ENCODE results near the gene SERPING1.

Gene SERPING1

DNA sequence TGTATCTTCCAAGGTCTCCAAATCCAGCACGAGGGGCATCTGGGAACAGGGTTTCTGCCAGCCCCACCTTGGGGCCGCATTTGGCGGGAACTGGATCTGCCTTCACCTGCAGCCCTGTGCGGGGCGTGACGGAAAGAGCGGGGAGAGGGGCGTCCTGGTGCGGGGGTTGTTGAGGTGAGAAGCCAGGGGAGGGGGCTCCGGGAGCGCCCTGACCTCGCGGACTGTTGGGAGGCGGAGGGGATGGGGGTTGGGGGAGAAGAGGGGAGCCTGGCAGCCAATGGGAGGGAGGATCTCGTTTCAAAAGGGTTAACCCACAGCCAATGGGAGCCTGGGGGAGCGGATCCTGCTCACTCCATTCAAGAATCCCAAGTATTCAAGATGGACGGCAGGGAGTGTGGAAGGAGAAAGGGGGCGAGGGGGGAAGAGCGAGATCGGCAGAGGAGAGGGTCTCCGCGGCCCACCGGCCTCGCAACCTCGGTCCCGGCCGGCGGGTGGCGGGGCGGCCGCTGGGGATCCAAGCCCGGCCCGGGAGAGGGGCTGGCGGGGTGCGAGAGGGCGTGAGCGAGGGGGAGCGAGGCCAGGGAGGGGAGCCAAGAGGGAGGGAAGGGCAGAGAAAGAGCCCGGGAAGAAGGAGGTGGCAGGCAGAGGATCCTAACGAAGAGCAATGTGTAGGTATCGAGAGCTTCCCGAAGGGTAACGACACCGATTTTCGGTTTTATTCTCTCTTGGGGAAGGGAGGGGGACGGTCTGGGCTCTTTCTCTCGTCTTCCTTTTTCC is 40.7 kb downstream of the SERPING1 start:
- no peak for DNase-seq

DNA sequence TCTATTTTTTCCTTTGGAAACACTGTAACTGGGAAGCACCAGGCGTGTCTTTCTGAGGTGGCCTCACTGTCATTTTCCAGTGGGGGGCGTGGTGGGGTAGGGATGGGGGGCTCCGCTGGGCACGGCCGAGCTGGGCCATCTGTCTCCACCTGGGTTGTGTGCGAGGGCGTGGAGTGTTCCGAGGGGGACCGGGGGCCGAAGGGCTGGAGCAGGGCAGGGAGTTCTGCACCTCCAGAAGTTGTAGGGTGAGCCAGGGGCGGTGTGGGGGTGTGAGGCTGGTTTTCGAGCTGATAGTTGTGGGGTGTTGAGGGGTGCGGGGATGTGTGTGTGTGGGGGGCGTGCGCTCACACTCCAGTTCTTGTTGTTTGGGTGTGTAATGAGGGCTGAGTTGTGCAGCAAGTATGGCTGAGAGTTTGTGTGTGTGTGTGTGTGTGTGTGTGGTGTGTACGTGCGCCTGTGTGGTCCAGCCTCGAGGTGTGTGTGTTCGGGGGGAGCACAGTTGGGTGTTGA is 41.4 kb downstream of the SERPING1 start:
- no peak for DNase-seq

DNA sequence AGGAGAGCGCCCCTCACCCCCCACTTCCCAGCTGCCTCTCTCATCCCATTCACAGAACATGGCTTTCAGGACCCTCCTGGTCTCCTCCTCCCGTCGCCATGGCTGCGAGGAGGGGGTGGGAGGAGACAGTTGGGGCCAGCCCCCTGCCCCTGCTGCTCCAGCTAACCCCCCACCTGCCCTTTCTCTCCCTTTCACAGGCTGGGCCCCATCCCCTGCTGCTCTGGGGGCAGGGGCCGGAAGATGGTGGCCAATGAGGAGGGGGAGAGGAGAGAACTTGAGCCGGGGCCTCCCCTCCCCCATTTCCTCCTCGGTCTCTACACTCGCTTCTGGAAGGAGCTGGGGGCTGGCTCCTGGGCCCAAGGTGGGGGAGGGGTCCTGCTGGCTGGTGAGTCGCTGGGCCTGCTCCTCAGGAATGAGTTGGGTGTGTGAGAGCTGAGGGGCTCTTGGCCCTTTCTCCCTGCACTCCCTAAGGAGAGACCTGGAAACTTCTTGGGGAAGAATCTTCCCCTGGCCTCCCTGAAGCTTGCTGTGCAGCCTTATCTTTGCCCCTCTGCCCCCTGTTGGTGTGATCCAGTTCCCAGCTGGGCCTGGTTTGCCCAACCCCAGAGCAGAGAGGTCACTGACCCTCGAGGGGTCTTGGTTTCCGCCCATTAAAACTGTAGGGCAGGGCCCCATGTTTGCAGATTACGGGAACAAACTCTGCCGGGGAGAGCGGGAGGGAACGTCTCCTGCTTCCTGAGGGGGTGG is 42.0 kb downstream of the SERPING1 start:
- no peak for DNase-seq

DNA sequence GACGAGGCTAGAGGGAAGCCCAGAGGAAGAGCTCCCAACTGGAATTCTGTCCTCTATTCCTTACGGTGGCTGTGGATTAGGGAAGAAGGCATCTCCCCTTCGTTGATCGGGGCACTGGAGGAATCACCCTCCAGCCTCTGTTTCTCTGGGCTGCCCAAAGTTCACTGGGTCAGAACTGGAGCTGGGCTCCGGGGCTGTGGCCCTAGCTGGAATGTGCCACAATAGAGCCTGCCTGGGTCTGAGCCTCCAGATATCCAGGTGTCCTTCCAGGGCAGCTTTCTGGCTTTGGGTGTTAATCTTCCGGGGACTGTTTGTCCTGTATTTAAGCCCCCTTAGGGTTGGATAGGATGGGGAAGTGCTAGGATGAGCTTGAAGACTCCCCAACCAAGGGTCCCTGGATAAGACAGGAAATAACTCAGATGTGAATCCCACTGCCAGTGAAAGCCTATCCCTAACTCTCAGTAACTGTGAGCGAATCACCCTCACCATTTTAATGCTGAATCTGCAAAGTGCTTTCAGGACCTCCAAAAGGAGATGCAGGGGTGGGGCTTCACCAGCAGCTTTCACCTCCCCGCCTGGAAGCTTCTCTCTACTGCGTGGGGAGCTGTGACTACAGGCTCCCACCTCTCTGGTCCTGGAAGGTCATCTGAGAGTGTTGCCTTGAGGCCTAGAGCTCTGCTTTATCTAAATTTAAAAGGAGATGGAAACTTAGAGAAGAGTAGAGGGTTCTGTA is 42.7 kb downstream of the SERPING1 start:
- no peak for DNase-seq

DNA sequence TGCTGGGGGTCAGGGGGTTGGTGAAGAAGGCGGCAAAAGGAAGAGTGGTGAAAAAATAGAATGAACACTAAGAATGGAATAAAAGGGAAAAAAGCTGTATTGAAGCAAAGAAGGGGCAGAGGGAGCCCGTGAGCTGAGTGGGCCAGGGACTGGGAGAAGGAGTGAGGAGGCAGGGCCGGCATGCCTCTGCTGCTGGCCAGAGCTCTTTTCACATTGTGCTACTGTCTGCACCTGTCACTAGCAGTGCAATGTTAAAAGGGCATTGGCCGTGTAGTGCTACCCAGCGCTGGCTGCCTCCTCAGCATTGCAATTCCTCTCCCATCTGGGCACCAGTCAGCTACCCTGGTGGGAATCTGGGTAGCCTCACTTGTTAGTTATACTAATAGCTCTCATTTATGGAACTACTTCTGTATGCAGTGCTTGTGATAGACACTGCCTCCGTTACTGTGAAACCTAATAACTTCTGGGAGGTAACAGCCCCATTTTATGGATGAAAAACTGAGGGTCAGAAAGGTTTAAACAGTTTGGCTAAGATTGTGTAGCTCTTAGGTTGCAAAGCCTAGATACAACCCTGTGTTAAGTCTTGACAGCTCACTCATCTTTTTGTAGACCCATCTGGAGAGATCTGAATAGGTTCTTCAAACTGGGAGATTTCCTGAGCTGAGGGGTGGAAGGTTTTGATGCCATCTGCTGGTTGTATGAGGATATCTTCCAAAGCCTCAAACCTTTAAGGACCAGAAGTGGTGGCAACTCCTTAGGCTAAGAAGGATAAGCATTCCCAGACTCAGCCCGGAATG is 43.7 kb downstream of the SERPING1 start:
- no peak for DNase-seq

DNA sequence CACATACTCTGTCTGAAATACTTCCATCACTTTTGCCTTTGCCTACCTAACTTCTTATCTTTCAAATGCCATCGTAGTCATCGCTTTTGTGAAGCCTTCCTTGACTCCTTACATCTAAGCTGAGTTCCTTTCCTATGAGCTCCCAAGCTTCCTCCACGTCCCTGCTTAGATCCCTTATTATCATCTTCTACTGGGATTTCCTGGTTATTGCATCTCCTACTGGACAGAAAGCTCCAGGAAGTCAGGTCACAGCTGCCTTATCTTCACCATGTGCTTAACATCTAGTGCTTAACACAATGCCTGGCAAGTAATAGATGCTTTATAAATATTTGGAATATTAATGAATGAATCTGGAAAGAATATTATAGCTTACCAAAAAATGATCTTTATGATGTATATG is 46.3 kb downstream of the SERPING1 start:
- DNase-seq: no peak

DNA sequence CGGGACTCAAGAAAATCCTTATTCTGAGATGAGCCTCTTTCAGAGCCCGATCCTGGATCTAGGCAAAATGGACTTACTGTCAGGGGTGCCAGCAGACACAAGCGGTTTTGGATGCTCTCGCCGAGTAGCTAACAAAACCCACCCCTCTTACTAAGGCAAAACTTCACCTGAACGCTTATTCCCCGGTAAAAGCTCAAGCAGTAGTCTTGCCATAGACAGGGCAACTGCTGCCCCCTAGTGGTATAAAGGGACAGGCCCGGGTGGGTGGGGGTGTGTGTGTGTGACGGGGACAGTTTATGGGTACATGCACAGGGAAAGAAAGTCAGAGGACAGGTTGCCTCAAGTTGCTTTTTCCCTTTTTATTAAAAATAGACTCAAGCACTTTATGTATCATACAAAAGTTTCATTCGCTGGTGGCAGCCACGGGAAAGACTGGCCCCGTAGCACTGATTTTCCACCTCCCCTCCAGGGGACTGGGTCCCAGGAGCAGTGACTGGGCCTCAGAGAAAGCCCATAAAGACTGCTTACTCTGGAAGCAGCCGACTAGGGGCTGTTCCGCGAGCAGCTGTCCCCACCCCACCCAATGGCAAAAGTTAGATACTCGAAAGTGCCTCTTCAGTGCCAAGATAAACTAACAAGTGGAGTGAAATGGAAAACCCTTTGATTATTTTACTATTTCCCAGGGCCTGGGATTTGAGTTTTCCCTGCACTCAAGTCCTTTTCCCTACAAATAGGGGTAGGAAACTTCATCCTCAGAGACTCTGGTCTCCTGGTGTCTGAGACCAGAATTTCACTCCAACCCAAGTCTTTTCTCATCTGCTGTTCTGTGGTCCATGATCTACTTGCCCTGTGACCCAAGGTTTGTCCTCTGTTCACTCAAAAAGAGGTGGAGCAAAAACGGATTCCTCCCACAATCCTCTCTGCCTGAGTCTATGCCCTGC is 47.5 kb downstream of the SERPING1 start:
- DNase-seq: peak; percentile 86

DNA sequence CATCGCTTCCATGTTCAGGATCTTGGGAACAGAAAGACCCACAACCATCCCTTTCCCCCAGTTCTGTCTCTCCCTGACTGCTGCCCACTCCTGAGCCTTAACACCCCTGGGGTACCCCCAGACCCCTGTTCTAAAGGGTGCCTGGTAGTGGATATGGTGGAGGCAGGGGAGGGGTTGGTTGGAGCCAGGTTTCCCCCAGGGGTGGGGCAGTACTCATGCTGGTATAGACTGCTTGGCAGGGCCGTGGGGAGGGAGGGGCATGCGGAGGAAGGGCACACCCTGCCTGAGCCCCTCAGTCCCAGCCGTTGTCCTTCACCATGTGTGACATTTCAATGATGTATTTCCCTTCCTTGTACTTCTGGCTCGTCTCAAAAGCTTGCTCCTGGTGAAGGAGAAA is 48.2 kb downstream of the SERPING1 start:
- DNase-seq: no peak

DNA sequence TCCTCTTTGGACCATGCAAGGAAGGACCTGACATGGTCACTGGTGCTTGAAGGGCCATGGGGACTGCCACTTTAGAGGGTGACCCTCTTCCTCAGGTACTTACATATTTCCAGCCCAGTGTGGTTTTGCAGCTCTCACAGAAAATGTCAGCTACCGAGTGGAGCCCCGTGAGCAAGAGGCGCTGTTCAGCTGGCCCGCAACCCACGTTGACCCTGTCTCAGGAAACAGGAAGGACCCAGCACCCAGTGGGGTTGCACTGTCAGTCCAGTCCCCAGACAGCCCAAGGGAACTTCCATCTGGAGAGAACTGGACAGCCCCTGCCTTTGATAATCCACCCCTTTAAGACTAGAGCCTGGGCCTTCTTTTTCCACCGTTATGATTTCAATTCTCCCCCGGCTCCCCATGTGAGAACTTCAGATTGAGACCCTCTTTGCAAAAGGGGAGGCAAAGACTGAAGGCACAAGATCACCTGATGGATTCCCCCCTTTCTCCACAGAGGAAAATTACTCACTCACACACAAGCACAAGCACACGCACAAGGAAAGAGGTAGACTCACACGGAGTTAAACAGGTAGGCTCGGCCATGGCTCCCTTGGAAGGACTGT is 48.8 kb downstream of the SERPING1 start:
- DNase-seq: no peak

DNA sequence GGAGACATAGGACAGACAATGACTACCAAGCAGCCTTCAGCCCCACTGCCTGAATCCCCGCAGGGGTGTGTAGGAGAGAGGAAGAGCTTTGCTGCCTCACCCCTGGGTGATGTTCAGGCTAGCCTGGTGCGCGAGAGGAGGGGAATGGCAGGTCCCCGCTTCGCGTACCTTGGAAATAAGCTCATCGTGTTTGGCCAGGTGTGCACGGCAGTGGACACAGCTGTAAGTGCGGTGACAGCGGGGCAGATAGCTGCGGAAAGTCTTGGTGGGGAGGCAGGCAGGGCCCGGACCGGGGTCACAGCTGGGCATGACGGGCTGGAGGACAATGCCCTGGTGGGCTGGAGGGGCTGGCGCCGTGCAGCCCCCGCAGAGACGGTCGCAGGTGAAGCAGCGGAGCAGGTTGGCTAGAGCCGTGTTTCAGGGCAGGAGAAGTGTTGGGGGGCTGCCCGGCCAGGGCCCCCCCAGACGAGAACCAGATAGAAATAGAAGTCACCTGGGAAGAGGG is 49.4 kb downstream of the SERPING1 start:
- no peak for DNase-seq

DNA sequence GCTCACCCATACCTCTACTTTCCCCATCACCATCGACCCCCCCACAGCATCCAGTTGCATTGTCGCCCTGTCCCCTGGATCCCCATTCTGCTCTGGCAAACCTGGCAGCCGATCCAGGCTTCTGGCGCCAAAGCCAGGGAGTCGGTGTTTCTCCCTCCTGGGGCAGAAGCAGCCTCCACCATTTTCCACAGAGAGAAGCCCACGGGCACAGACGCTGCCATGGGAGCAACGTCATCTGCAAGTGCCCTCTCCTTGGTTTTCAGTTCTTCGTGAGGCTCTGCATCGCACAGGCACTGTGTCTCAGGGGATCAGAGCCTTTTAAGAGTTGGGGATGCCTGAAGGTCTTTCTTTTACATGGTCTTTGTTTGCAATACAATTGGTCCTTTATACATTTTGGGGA is 49.9 kb downstream of the SERPING1 start:
- DNase-seq: no peak

DNA sequence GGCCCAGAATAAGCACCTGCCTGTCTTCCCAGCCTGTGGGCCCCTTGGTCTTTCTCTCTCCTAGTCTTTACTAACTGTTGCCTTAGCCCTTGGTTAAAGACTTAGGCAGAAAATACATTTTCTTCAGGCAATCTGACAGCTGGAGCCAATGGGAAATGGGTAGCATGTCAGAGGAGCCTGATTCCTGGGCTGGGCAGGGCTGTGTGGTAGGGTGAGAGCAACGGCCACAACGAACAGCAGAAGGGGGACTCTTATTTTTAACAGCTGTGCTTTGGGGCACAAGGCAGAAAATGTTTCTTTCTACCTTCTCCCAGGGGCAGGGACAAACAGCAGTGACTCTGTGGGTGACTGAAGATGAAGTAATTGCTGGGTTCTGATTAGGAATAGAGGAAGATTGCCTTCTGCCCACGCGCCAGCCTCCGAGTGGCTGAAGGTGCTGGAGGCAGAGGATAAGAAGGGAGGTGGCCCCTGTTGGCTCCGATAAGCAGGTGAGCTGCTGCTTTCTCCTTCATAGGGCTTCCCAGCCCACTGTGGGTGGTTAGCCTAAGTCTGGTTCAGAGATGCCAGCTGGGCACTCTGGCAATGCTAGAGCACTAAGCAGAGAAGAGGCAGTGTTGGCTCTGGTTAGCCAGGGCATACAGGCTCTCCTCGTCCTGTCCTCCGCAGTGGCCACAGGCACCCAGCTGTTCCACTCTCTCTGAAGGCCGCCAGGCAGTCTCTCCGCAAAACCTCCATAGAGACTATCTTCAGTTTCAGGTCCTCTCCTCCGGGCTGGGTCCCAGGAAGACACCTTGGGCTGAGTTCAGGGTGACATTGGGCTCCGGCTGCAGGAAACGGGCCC is 50.7 kb downstream of the SERPING1 start:
- no peak for DNase-seq

DNA sequence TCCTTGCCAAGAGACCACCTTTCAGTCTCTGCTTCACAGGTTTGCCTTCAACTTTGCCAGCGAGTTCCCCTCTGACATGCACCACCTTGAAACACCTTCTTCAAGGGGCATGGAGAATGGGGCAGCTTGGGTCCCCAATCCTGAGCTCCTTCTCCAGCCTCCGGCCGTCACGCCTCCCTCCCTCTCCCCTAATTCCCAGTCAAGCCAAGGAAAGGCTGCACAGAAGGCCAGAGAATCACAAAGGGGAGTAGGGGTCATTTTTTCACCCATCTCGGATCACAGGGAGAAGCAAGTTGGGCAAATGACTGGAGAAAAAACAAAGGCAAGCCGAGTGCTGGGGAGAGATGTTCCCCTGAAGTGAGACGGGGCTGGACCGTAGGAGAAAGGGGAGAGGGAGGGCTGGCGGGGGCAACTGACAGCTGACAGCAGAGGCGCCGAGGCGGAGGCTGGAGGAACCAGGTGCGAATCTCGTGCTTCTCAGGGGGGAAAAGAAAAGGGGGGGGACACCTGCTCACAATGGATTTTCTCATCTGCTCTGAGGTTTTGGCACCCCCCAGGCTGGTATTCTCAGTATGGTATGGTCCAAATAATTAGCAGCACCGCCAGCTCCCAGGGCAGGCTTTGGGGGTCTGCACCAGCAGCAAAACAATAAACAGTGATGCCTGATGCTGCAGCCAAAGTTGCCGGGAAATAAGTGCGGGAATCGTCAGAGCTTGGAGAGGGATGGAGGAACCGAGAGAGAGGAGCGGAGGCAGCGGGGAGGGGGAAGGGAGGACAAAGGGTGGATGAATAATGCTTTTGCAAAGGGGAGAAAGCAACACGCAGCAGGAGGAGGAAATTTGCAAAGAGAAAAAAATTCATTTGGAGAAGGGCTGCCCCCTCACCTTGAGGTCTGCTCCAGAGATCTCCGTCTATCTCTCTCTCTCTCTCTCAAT is 51.6 kb downstream of the SERPING1 start:
- no peak for DNase-seq

DNA sequence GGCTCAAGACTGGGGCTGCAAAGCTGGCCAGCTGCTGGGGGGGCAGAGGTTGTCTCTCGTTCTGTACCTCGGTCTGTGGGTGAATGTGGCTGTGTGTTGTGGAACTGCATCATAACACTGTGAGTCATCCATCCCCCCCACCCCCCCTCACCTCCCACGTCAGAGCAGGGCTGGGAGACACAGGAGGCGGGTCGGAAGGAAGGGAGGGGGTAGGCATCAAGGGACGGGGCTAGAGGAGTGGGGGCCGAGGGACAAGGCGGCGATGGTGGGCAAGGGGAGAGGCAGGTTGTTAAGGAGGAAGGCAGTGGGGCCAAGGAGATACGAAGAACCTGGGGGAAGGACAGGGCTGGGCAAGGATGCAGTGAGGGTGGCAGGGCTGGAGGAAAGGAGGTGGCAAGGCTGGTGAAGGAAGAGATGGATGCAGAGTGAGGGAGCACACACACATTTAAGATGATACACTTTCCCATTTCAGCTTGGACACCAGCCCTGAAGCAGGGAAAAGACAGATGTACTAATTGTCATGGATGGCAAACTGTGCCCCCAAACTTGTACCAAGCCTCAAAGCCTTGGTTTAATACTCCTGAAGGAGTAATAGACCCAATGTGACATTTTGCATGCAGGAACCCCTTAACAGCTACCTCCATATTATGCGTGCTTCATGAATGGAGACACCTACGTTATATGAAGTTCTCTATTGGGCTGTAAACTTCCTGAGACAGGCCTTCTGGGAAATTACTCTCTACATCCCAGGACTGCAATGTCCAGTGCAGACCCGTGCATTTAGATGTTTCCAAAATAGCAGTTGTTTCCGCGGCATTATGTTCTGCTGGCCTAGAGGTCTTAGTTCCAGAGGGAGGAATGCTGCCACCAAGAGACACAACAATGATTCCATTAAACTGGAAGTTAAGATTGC is 52.6 kb downstream of the SERPING1 start, which contains the start of gene YPEL4:
TSS of gene YPEL4 (minus strand) at position 87 of the 913 bp plus-strand sequence. CDS start 2,805 bp downstream, outside the sequence.
- DNase-seq: peak; percentile 71

DNA sequence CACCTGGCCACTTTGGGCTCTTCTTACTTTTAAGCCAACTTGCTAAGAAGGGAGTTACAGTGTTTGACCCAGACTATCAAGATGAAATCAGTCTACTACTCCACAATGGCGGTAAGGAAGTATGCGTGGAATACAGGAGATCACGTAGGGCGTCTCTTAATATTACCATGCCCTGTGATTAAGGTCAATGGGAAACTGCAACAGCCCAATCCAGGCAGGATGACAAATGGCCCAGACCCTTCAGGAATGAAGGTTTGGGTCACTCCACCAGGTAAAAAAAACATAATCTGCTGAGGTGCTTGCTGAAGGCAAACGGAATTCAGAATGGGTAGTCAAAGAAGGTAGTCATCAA is 53.2 kb downstream of the SERPING1 start:
- no peak for DNase-seq

DNA sequence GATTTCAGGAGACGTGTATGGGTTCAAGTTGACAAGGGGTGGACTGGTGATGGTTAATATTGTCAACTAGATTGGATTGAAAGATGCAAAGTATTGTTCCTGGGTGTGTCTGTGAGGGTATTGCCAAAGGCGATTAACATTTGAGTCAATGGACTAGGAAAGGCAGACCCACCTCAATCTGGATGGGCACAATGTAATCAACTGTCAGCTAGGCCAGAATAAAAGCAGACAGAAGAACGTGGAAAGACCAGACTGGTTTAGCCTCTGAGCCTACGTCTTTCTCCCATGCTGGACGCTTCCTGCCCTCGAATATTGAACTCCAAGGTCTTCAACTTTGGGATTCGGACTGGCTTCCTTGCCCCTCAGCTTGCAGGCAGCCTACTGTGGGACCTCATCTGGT is 53.9 kb downstream of the SERPING1 start:
- DNase-seq: no peak

DNA sequence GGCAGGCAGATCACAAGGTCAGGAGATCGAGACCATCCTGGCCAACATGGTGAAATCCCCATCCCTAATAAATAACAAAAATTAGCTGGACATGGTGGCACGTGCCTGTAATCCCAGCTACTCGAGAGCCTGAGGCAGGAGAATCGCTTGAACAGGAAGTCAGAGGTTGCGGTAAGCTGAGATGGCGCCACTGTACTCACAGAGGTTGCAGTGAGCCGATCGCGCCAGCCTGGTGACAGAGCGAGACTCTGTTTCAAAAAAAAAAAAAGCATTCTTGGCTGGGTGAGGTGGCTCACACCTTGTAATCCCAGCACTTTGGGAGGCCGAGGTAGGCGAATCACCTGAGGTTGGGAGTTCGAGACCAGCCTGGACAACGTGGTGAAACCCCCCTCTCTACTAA is 54.7 kb downstream of the SERPING1 start:
- DNase-seq: peak; percentile 31
